Calu3 (cell line): ENCODE data around the gene PCNX4. TPM values are rescaled to one million over a fixed set of nuclear protein-coding genes. Genes with fewer than 3 reads are reported as not detected.

Source experiments
- BruUV-seq: library from RNA; stranded (reverse); fragments of 400-500 nt; replicated peaks from 2 replicates; lab custom pipeline; 2021; lab: Mats Ljungman, UMichigan
- CTCF ChIA-PET: fragments of 300-600 bp; sonication (Branson Sonifier 250); formaldehyde crosslinking; loops from one replicate; lab custom pipeline; 2022; ENCODE audit warnings: antibody characterized with exemption; lab: Charles Lee
- DNase-seq: peaks from one replicate; pipeline ENCODE4 v3.0.0; 2022
- H3K27ac Mint-ChIP-seq: one replicate; pipeline ENCODE4 v1.8.0; 2022; ENCODE audit warnings: mixed read lengths; ENCODE audit not compliant: unreplicated experiment
- H3K27me3 Mint-ChIP-seq: one replicate; pipeline ENCODE4 v1.8.0; 2022; ENCODE audit warnings: mixed read lengths; ENCODE audit not compliant: unreplicated experiment
- H3K36me3 Mint-ChIP-seq: one replicate; pipeline ENCODE4 v1.8.0; 2022; ENCODE audit warnings: mild to moderate bottlenecking, moderate library complexity, mixed read lengths; ENCODE audit not compliant: insufficient read depth, unreplicated experiment
- H3K4me1 Mint-ChIP-seq: one replicate; pipeline ENCODE4 v1.8.0; 2022; ENCODE audit warnings: mild to moderate bottlenecking, low read depth, mixed read lengths; ENCODE audit not compliant: unreplicated experiment
- H3K4me3 Mint-ChIP-seq: one replicate; pipeline ENCODE4 v1.8.0; 2022; ENCODE audit warnings: mild to moderate bottlenecking, low read depth, moderate library complexity, mixed read lengths; ENCODE audit not compliant: unreplicated experiment
- H3K9me3 Mint-ChIP-seq: one replicate; pipeline ENCODE4 v1.8.0; 2022; ENCODE audit warnings: low read depth, mixed read lengths; ENCODE audit not compliant: unreplicated experiment
- intact Hi-C: fragments of 100-400 bp; cut with micrococcal nuclease; formaldehyde crosslinking; loops from one replicate; pipeline ENCODE4 v1.10.0; 2022; ENCODE audit not compliant: unreplicated experiment
- total RNA-seq: library from RNA; stranded (reverse); gene quantifications from 2 replicates; pipeline ENCODE4 v1.2.3, GENCODE V29; 2022
- TF ChIP-seq, protein P1 (sequence below): fragments of 200-600 bp; IDR thresholded peaks from one replicate; pipeline ENCODE4 v1.8.0; 2022; ENCODE audit warnings: antibody characterized with exemption; ENCODE audit not compliant: unreplicated experiment

Gene PCNX4
- total RNA-seq, 1 experiment from 2014 or later = 40.1 TPM

DNA sequence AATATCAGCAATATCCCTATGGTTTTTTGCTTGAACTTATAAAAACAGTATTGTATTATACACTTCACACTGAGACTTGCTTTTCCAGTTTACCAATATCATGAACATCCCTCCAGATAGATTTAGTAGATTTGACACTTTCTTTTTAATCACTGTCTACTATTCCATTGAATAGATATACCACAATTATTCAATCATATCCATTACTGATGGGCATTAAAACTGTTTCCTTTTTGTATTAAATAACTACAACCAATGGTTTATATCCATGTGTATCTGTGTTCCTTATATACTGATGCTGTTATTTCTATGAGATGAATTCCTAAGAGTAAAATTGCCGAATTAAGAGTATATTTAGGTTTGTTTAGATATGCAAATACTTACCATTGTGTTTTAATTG lies 86.4 kb downstream of the PCNX4 start:
- H3K27me3 Mint-ChIP-seq = no peaks in the 10 kb centered on the region
- intact Hi-C loops = no loop called here
- no TSS peak for BruUV-seq
- H3K4me1 Mint-ChIP-seq = peaks cover 7% of the 10 kb centered on the region
- CTCF ChIA-PET = no interaction called here
- no peaks in the 10 kb centered on the region for H3K36me3 Mint-ChIP-seq
- H3K9me3 Mint-ChIP-seq = no peaks in the 10 kb centered on the region
- H3K4me3 Mint-ChIP-seq = no peak overlapping the region
- TF ChIP-seq, protein P1, sequence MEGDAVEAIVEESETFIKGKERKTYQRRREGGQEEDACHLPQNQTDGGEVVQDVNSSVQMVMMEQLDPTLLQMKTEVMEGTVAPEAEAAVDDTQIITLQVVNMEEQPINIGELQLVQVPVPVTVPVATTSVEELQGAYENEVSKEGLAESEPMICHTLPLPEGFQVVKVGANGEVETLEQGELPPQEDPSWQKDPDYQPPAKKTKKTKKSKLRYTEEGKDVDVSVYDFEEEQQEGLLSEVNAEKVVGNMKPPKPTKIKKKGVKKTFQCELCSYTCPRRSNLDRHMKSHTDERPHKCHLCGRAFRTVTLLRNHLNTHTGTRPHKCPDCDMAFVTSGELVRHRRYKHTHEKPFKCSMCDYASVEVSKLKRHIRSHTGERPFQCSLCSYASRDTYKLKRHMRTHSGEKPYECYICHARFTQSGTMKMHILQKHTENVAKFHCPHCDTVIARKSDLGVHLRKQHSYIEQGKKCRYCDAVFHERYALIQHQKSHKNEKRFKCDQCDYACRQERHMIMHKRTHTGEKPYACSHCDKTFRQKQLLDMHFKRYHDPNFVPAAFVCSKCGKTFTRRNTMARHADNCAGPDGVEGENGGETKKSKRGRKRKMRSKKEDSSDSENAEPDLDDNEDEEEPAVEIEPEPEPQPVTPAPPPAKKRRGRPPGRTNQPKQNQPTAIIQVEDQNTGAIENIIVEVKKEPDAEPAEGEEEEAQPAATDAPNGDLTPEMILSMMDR = no peak
- no peak overlapping the region for H3K27ac Mint-ChIP-seq
- DNase-seq = no peak

DNA sequence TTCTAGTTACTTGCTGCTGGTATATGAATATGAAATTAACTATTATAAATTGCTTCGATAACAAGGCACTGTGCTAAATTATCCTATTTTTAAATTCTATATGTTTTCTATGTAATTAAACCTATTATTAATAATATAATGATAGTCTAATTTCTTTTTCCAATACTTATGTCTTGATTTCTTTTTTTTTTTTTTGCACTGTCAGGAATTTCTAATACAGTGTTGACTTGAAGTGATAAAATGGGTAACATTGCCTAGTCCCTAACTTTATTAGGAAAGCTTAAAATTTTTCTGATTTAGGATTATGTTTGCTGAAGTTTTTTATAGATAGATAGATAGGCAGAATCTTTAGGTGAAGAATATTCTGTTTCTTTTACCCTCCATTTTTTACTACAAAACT lies 87.1 kb downstream of the PCNX4 start:
- Mint-ChIP-seq H3K4me3 (no peak overlapping the region), H3K9me3 (no peaks in the 10 kb centered on the region), H3K27me3 (no peaks in the 10 kb centered on the region), H3K27ac (no peak overlapping the region), H3K4me1 (peaks cover 7% of the 10 kb centered on the region), H3K36me3 (no peaks in the 10 kb centered on the region)
- CTCF ChIA-PET = no interaction called here
- no peak for DNase-seq
- no TSS peak for BruUV-seq
- TF ChIP-seq, protein P1 = no peak
- intact Hi-C loops = no loop called here

DNA sequence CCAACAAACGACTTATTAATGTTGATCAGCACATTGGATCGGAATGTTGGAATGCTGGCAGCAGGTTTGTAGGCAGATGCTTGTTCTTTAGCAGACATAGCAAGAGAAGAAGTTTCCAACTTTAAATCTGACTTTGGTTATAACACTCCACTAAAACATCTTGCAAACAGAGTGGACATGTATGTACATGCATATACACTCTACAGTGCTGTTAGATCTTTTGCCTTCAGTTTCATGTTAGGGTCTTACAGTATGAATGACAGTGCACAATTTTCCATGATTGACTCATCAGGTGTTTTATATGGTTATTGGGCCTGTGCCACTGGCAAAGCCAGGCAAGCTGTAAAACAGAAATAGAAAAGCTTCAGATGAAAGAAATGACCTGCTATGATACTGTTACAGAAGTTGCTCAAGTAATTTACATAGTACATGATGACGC lies 87.7 kb downstream of the PCNX4 start:
- CTCF ChIA-PET = no interaction called here
- intact Hi-C loops = no loop called here
- no peak overlapping the region for H3K27ac Mint-ChIP-seq
- H3K4me1 Mint-ChIP-seq = peaks cover 7% of the 10 kb centered on the region
- BruUV-seq = no TSS peak
- no peaks in the 10 kb centered on the region for H3K9me3 Mint-ChIP-seq
- no peak overlapping the region for H3K4me3 Mint-ChIP-seq
- H3K27me3 Mint-ChIP-seq = no peaks in the 10 kb centered on the region
- DNase-seq = no peak
- H3K36me3 Mint-ChIP-seq = no peaks in the 10 kb centered on the region
- TF ChIP-seq, protein P1 = no peak

DNA sequence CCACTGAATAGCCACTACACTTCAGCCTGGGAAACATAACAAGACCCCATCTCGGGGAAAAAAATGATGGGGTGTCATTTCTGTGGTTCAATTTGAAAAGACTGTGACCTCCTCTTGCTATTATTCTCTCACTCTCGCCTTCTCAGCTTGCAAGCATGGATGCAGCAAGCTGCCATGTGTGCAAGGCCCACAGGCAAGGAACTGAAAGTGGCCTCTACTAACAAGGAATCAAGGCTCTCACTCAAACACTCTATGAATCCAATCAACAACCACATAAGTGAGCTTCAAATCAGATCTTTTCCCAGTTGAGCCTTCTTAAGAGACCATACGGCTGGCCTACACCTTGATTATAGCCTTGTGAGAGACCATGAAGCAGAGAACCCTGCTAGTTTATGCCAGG lies 91.4 kb downstream of the PCNX4 start:
- no peak for DNase-seq
- intact Hi-C loops = loop anchor here (5.0 to 10.0 kb wide), 2 partner anchors 551 to 678 kb away; no protein-coding TSS in a partner anchor
- Mint-ChIP-seq H3K4me1 (no peaks in the 10 kb centered on the region), H3K27ac (no peak overlapping the region), H3K36me3 (no peaks in the 10 kb centered on the region), H3K27me3 (no peaks in the 10 kb centered on the region), H3K9me3 (no peaks in the 10 kb centered on the region), H3K4me3 (no peak overlapping the region)
- TF ChIP-seq, protein P1 = no peak
- no TSS peak for BruUV-seq
- CTCF ChIA-PET = interaction anchor here (0.7 kb wide), 1 partner anchor 218 kb away, joined by 4 read pairs; no protein-coding TSS in a partner anchor
